Measurements from ENCODE around the gene MCCC2.
A peak's percentile ranks its signal among the peaks of the same experiment; 100 is the strongest.
"Not testable (repeated sequence)": the region's sequence is repeated elsewhere in the genome, so short reads cannot be mapped to it uniquely, and the experiment has no call there.

MCCC2 gene

GRCh38 chr5:71600783-71601182 lies 13.6 kb downstream of the MCCC2 start:
- DNase-seq: no peak

GRCh38 chr5:71601222-71602026 lies 14.3 kb downstream of the MCCC2 start:
- DNase-seq: peak; percentile 76

DNA sequence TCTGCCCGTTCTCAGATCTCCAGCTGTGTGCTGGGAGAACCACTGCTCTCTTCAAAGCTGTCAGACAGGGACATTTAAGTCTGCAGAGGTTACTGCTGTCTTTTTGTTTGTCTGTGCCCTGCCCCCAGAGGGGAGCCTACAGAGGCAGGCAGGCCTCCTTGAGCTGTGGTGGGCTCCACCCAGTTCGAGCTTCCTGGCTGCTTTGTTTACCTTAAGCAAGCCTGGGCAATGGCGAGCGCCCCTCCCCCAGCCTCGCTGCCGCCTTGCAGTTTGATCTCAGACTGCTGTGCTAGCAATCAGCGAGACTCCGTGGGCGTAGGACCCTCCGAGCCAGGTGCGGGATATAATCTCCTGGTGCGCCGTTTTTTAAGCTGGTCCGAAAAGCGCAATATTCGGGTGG lies 22.8 kb downstream of the MCCC2 start:
- DNase-seq: not testable (repeated sequence)

GRCh38 chr5:71615809-71616208 lies 28.7 kb downstream of the MCCC2 start:
- DNase-seq: no peak

GRCh38 chr5:71620630-71621029 lies 33.5 kb downstream of the MCCC2 start:
- DNase-seq: no peak

- no peak for DNase-seq
Observed at GRCh38 chr5:71621268-71621667, 34.1 kb downstream of the MCCC2 start.

DNA sequence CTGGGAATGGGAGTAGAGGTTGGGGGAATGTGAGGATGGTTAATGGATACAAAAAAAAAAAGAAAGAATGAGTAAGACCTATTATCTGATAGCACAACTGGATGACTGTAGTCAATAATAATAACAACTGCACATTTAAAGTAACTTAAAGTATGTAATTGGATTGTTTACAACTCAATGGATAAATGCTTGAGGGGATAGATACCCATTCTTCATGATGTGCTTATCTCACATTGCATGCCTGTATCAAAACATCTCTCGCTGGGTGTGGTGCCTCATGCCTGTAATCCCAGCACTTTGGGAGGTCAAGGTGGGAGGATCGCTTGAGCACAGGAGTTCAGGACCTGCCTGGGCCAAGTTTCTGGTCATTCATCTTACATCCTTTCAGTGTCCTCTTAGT lies 34.6 kb downstream of the MCCC2 start:
- no peak for DNase-seq

GRCh38 chr5:71623221-71623794 lies 36.2 kb downstream of the MCCC2 start:
- DNase-seq: no peak

DNA sequence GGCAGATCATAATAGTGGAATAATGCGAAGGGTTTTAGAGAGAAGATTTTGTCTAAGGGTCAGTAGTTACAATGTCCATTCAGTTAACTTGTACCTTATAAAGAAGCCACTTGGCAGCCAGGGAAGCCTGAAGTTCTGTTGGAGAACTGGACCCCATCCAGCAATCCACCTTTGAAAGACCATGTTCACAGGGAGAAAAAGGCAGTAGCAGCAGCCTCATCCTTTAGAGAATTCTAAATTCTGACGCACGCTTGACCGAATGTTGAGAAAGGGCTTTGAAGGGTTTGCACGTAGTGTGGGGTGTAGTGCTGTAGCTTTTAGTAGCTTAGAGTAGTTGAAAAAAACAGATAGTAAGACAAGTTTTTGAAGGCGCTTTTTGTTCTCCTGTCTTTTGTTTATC lies 42.8 kb downstream of the MCCC2 start:
- DNase-seq: no peak

DNA sequence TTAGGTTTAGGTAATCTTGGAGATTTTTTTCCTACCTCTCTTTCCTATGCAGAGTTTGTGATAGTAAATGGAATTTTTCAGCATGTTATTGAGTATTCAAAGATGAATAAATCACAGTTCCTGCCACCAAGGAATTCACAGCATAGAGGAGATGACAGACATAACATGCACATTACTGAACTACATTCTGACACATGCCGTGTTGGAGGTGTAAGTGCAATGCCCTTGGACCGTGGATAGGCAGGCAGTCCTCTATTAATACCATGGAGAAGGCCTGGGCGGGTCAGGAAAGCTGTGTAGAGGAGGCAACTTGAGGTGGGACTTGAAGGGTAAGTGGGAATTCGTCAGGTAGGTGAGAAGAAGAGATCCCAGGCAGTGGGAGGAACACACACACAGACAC lies 43.9 kb downstream of the MCCC2 start:
- no peak for DNase-seq

DNA sequence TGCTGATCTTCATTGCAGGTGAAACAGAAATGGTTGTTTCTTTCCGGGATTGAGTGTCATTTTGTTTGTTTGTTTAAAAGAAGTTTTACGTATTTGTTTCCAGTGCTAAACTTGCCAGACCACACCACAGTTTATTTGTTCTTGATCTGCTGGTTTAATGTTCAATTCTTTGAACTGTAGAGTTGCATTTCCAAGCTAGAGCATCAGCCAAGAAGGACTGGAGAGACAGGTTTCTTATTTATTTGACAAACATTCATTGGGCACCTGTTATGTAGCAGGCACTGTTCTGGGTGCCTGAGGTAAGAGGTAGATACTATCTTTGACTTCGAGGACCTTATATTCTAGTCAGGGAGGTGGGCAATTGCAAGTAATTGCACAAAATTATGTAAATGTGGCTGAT lies 45.0 kb downstream of the MCCC2 start:
- DNase-seq: no peak

DNA sequence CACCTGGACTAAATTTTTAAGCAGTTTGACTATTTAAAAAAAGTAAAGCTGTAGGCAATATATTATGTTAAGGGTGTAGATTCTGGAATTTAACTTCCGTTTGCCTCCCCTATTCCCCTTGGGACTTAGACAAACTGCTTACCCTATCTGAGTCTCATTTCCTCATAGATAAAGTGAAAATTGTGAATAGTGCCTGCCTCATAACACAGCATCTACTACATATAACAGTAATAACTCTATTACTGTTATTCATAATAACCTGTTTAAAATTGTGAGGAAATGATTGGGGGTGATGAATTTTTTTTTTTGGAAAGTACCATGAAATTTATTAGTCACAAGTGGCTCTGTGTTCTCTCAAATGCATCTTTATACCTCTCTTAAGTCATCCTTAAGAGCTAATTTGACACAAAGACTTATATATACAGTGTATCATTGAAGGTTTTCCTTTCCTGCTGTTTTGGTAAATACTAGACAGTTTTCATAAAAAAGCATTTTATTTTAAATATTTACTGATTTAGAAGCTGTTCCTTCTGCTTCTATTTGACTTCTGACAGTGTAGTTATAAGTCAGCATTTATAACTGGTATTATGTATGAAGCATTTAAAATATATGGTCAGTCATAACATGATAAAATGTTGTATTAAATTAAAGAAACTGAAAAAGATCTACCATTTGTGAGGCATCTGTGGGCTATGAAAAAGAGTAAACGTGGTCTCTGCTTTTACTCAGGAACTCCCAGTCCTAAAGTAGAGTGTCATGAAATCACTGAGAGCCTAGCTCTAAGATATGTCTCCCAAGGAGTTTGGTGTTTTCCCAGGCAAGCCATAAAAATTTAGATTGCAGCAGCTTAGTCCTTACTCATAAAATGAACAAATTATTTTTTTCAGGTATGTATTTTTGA lies 46.4 kb downstream of the MCCC2 start:
- no peak for DNase-seq

DNA sequence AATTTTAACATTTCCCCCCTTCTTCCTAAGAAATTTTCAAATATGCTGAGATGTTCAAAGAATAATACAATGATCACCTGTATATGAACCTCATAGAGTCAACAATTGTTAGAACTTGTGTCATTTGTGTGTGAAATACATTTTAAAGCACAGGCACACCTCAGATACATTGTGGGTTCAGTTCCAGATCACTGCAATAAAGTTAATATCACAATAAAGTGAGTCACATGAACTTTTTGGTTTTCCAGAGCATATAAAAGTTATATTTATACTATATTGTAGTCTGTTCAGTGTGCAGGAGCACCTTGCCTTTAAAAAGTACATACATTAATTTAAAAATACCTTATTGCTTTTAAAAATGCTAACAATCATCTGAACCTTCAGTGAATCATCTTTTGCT lies 50.0 kb downstream of the MCCC2 start:
- DNase-seq: no peak

GRCh38 chr5:71640408-71640807 lies 53.3 kb downstream of the MCCC2 start:
- DNase-seq: no peak

GRCh38 chr5:71645030-71645429 lies 57.9 kb downstream of the MCCC2 start:
- no peak for DNase-seq

DNA sequence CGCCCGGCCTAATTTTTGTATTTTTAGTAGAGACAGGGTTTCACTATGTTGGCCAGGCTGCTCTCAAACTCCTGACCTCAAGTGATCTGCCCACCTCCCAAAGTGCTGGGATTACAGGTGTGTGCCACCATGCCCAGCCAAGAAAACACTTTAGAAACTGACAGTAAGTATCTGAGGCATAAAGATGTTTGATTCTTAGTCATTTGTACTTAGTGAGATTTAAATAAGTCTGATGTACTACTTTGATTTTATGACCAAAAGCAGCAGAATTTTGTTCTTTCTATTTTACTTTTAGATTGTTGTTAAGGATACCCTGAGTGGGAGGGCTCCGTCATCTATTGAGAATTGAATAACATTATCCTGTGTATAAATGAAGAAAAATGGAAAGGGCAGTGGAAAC lies 63.8 kb downstream of the MCCC2 start:
- not testable (repeated sequence) for DNase-seq

- DNase-seq: peak; percentile 46
Observed at GRCh38 chr5:71651579-71651978, 64.4 kb downstream of the MCCC2 start.

- DNase-seq: no peak
Observed at GRCh38 chr5:71652349-71652748, 65.2 kb downstream of the MCCC2 start.

- DNase-seq: no peak
Observed at GRCh38 chr5:71652803-71653543, 65.8 kb downstream of the MCCC2 start.

DNA sequence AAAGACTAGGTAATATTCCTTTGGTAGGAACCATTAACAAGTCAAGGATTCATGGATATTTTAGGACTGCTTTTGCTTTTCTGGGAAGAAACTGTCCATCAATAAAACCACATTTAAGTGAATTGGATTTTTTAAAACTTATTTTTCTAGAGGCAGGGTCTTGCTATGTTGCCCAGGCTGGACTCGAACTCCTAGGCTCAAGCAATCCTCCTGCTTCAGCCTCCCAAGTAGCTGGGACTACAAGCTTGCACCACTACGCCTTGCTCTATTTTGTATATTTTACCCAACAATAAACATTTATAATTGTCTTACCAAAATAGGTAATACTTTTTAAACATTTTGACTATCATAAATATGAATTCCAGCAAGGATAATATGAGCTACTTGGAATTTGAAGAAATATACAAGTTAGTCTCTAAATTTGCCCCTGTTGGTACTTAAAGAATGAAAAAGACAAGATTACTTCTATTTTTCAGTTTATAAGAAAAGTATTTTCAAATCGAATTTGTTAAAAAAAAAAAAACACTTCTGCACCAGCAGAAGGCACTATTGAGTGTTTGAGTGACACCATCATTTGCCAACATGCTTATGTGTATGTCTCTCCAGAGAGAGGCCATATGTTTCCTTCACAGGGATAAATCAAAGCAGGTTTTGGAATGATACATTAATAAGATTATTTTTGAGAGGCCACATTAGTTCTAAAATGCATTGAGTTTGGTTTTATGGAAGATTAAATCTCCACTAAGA lies 71.9 kb downstream of the MCCC2 start:
- DNase-seq: no peak

GRCh38 chr5:71662381-71662780 lies 75.2 kb downstream of the MCCC2 start:
- DNase-seq: no peak
